Neuron (in vitro differentiated cells): ENCODE results near the gene BEST4.
"Not testable (repeated sequence)": the region's sequence is repeated elsewhere in the genome, so short reads cannot be mapped to it uniquely, and the experiment has no call there.

Experiments
- H2AFZ ChIP-seq: one replicate; pipeline ENCODE4 v1.6.1; 2013; ENCODE audit warnings: low read depth, mild to moderate bottlenecking, inconsistent platforms, low read length, moderate library complexity
- H3K27me3 ChIP-seq: one replicate; pipeline ENCODE4 v1.6.1; 2013; ENCODE audit warnings: low read length; ENCODE audit not compliant: insufficient read depth
- H3K36me3 ChIP-seq: one replicate; pipeline ENCODE4 v1.6.1; 2013; ENCODE audit warnings: low read length; ENCODE audit not compliant: insufficient read depth
- H3K4me1 ChIP-seq: one replicate; pipeline ENCODE4 v1.6.1; 2013; ENCODE audit warnings: low read length; ENCODE audit not compliant: insufficient read depth
- H3K4me3 ChIP-seq: 2 replicates; pipeline ENCODE4 v1.5.1; 2013; ENCODE audit warnings: mild to moderate bottlenecking, low read length, moderate library complexity
- H3K9me3 ChIP-seq: one replicate; pipeline ENCODE4 v1.6.1; 2013; ENCODE audit warnings: low read length

Gene BEST4

GRCh38 chr1:44802306-44803061 is 14.5 kb upstream of the BEST4 start:
- Histone ChIP-seq H3K36me3 (peaks cover 27% of the 10 kb centered on the region), H3K4me3 (peak overlapping the region; percentile 42), H3K9me3 (no peaks in the 10 kb centered on the region), H2AFZ (no peak overlapping the region), H3K4me1 (peaks cover 37% of the 10 kb centered on the region), H3K27me3 (no peaks in the 10 kb centered on the region)

GRCh38 chr1:44801491-44802305 is 13.7 kb upstream of the BEST4 start:
- Histone ChIP-seq H3K27me3 (no peaks in the 10 kb centered on the region), H3K36me3 (peaks cover 27% of the 10 kb centered on the region), H3K9me3 (no peaks in the 10 kb centered on the region), H2AFZ (no peak overlapping the region), H3K4me3 (peak overlapping the region; percentile 42), H3K4me1 (peaks cover 29% of the 10 kb centered on the region)

- Histone ChIP-seq H2AFZ (peak within 1 kb of the TSS; percentile 77), H3K4me3 (peak within 1 kb of the TSS; percentile 70), H3K4me1 (peaks cover 27% of the 10 kb centered on the region)
These were observed 12.0 kb upstream of the BEST4 start, which contains the start of gene PLK3 for GRCh38 chr1:44799770-44800584. PLK3 (plus strand) TSS chr1:44800377; CDS start chr1:44800464, 87 bp downstream.

GRCh38 chr1:44798481-44799365 is 10.8 kb upstream of the BEST4 start:
- Histone ChIP-seq H3K4me1 (peaks cover 25% of the 10 kb centered on the region), H3K36me3 (peaks cover 6% of the 10 kb centered on the region), H2AFZ (no peak overlapping the region), H3K9me3 (no peaks in the 10 kb centered on the region), H3K27me3 (no peaks in the 10 kb centered on the region), H3K4me3 (no peak overlapping the region)

More at GRCh38 chr1:44799770-44800584, 12.0 kb upstream of the BEST4 start, which contains the start of gene PLK3:
- Histone ChIP-seq H3K9me3 (no peaks in the 10 kb centered on the region), H3K36me3 (peaks cover 17% of the 10 kb centered on the region), H3K27me3 (no peaks in the 10 kb centered on the region)

- peaks cover 17% of the 10 kb centered on the region for H3K4me1 ChIP-seq
- not testable (repeated sequence) for H2AFZ ChIP-seq, H3K27me3 ChIP-seq, H3K9me3 ChIP-seq, H3K36me3 ChIP-seq, H3K4me3 ChIP-seq
These were observed 9.9 kb upstream of the BEST4 start for GRCh38 chr1:44797886-44798285.

GRCh38 chr1:44792736-44793502 is 4.9 kb upstream of the BEST4 start:
- no peak overlapping the region for H3K4me3 ChIP-seq
- H3K9me3 ChIP-seq = no peaks in the 10 kb centered on the region
- H3K27me3 ChIP-seq = peaks cover 4% of the 10 kb centered on the region
- no peak overlapping the region for H2AFZ ChIP-seq
- no peaks in the 10 kb centered on the region for H3K36me3 ChIP-seq
- H3K4me1 ChIP-seq = peaks cover 5% of the 10 kb centered on the region

GRCh38 chr1:44790968-44791801 is 3.2 kb upstream of the BEST4 start:
- Histone ChIP-seq H3K4me1 (peaks cover 5% of the 10 kb centered on the region), H3K27me3 (peaks cover 6% of the 10 kb centered on the region), H3K4me3 (no peak overlapping the region), H2AFZ (no peak overlapping the region), H3K36me3 (no peaks in the 10 kb centered on the region), H3K9me3 (no peaks in the 10 kb centered on the region)

- H3K36me3 ChIP-seq = no peaks in the 10 kb centered on the region
- peaks cover 10% of the 10 kb centered on the region for H3K27me3 ChIP-seq
- no peak overlapping the region for H3K4me3 ChIP-seq
- H3K4me1 ChIP-seq = peaks cover 5% of the 10 kb centered on the region
- H2AFZ ChIP-seq = no peak overlapping the region
- no peaks in the 10 kb centered on the region for H3K9me3 ChIP-seq
These were observed 464 bp downstream of the BEST4 start for GRCh38 chr1:44787506-44787905.

- Histone ChIP-seq H2AFZ (no peak overlapping the region), H3K27me3 (peaks cover 10% of the 10 kb centered on the region), H3K9me3 (no peaks in the 10 kb centered on the region), H3K4me1 (peaks cover 5% of the 10 kb centered on the region), H3K36me3 (no peaks in the 10 kb centered on the region), H3K4me3 (no peak overlapping the region)
These were observed 1.0 kb downstream of the BEST4 start for GRCh38 chr1:44786841-44787426.

GRCh38 chr1:44786138-44786840 is 1.7 kb downstream of the BEST4 start:
- Histone ChIP-seq H2AFZ (no peak overlapping the region), H3K9me3 (no peaks in the 10 kb centered on the region), H3K36me3 (peaks cover under 1% of the 10 kb centered on the region), H3K4me1 (peaks cover 5% of the 10 kb centered on the region), H3K27me3 (peaks cover 10% of the 10 kb centered on the region), H3K4me3 (no peak overlapping the region)
